DOHH2 (cell line): ENCODE measurements around the gene KANK4.

Experiments
- EZH2phosphoT487 ChIP-seq: fragments of 200-600 bp; sonication (generic); IDR thresholded peaks from 2 replicates; pipeline ENCODE4 v1.6.1; 2017; ENCODE audit warnings: borderline replicate concordance, mild to moderate bottlenecking, antibody characterized with exemption, low read length, moderate library complexity, mixed read lengths
- TF ChIP-seq, protein P1 (sequence below): fragments of 200-600 bp; sonication (generic); IDR thresholded peaks from one replicate; pipeline ENCODE4 v1.5.1; 2014; ENCODE audit warnings: antibody characterized with exemption, mild to moderate bottlenecking, low read depth, low read length; ENCODE audit not compliant: poor library complexity, severe bottlenecking

DNA sequence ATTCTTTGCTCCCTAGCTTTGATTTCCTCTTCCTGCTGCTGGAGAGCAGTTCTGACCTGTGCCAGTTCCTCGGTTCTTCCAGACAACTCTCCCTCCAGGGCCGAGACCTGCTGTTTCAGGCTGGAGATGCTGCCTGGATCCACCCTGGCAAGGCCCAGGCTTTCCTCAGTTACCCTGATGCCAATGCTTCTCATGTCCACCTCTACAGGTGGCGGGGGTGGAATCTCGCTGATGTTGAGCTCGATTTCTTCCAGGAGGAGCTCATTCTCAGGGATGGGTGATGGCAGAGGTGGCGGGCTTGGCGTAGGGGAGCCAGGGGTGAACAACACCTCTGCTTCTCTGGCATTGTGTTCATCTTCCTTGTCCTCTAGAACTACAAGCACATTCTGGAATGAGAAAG is 45.3 kb downstream of the KANK4 start:
- TF ChIP-seq, protein P1, sequence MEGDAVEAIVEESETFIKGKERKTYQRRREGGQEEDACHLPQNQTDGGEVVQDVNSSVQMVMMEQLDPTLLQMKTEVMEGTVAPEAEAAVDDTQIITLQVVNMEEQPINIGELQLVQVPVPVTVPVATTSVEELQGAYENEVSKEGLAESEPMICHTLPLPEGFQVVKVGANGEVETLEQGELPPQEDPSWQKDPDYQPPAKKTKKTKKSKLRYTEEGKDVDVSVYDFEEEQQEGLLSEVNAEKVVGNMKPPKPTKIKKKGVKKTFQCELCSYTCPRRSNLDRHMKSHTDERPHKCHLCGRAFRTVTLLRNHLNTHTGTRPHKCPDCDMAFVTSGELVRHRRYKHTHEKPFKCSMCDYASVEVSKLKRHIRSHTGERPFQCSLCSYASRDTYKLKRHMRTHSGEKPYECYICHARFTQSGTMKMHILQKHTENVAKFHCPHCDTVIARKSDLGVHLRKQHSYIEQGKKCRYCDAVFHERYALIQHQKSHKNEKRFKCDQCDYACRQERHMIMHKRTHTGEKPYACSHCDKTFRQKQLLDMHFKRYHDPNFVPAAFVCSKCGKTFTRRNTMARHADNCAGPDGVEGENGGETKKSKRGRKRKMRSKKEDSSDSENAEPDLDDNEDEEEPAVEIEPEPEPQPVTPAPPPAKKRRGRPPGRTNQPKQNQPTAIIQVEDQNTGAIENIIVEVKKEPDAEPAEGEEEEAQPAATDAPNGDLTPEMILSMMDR: no peak
- TF ChIP-seq EZH2phosphoT487: no peak
